ENCODE data around the gene MLF2.
"Not testable (repeated sequence)": the region's sequence is repeated elsewhere in the genome, so short reads cannot be mapped to it uniquely, and the experiment has no call there.

MLF2 gene

DNA sequence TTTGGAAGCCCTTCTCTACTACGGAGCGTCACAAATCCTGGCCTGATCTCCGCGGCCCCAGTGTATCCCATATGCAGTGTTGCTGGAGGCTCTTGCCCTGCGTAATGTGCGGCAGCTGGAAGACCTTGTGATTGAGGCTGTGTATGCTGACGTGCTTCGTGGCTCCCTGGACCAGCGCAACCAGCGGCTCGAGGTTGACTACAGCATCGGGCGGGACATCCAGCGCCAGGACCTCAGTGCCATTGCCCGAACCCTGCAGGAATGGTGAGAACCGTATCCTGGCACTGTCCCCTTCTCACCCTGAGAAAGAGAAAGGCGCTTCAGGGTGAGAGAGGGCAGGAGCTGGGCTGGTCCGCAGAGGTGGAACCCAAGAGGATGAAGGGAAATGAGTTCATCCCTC is 23.8 kb downstream of the MLF2 start:
- no peak for DNase-seq

DNA sequence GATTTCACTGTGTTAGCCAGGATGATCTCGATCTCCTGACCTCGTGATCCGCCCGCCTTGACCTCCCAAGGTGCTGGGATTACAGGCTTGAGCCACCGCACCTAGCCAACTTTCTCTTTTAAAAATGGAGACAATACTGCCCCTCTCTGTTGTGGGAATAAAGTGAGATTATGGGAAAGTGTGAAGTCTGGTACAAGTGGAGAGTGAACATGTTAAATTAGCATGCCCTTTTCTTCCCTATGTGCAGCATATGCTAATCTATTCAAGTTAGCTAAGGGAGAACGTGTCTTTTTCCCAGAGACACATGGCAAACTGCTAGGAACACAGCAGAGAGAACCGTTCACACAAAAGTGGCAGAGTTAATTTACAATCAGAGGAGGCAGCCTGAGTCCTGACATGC is 27.6 kb downstream of the MLF2 start:
- DNase-seq, result no peak

DNA sequence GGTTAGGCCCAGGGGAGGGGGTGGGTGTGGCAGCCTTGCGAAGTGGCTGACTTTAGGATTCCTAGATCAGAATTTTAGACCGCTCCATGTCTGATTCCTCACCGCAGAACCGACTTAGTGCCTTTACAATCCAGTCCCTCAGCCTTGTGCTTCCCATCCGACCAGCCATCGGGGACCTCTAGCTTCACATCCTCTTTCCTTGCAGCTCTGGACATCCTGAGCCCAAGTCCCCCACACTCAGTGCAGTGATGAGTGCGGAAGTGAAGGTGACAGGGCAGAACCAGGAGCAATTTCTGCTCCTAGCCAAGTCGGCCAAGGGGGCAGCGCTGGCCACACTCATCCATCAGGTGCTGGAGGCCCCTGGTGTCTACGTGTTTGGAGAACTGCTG is 28.5 kb downstream of the MLF2 start:
- DNase-seq, result no peak

DNA sequence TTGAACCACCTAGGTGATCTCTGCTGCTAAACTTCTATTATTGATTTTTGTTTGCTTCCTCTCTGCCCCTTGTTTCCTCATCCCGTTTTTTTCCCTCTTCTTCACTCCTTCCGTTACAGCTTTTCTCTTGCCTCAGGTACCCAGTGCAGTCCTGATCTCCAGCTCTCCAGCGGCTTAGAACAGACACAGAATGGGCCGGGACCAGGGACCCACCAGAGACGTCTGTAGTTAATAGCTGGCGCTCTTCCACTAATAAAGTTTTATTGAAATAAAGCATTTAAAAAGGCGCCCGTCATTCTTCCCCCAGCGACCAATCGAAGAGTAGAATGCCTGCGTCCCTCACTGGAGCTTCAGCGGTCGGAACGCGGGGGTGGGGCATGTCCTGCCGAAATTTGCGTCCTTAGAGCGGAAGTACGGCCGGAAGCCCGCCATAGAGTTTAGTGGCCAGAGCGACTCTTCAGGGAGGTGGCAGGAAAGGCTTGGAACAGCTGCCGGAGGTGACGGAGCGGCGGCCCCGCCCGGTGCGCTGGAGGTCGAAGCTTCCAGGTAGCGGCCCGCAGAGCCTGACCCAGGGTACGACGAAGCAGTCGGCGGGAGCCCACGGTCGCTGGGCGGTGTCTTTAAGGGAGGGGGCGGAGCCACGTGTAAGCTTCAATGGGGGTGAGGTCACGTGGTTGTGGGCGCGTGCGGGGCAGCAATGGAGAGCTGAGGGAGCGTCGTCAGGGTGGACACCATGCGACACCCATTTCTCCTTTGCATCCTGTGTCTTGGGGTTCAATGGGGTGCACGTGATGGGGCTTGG is 29.1 kb downstream of the MLF2 start, which contains the start of gene COPS7A:
Gene COPS7A, plus strand, starts transcription at position 440 of the 802 bp plus-strand sequence. CDS start 611 bp downstream, outside the sequence.
- DNase-seq, result peak; percentile 99

DNA sequence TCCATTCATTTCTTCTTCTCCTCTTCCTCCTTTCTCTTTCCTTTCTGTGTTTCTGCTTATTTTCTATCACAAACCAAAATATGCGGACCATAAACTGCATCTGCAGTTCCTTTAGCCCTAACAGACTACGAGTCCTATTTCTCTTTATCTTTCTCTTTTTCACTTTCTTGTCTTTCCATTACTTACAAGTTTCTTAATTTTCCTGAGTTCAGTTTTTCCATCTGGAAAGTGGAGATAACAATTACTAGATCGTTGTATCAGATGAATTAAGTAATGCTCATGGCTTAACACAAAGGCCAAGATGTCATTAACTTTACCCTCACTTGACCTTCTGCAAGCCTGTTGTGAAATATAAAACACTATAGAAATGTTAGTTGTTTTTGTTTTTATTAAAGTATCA is 30.1 kb downstream of the MLF2 start:
- DNase-seq, result no peak

DNA sequence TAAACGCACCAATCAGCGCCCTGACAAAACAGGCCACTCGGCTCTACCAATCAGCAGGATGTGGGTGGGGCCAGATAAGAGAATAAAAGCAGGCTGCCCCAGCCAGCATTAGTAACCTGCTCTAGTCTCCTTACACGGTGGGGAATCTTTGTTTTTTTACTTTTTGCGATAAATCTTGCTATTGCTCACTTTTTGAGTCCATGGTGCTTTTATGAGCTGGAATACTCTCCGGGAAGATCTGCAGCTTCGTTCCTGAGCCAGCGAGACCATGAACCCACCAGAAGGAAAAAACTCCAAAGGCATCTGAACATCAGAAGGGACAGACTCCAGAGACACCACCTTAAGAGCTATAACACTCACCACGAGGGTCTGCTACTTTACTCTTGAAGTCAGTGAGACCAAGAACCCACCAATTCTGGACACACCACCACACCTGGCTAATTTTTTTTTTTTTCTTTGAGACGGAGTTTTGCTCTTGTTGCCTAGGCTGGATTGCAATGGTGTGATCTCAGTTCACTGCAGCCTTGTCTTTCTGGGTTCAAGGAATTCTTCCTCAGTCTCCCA is 36.0 kb downstream of the MLF2 start:
- DNase-seq, result no peak

DNA sequence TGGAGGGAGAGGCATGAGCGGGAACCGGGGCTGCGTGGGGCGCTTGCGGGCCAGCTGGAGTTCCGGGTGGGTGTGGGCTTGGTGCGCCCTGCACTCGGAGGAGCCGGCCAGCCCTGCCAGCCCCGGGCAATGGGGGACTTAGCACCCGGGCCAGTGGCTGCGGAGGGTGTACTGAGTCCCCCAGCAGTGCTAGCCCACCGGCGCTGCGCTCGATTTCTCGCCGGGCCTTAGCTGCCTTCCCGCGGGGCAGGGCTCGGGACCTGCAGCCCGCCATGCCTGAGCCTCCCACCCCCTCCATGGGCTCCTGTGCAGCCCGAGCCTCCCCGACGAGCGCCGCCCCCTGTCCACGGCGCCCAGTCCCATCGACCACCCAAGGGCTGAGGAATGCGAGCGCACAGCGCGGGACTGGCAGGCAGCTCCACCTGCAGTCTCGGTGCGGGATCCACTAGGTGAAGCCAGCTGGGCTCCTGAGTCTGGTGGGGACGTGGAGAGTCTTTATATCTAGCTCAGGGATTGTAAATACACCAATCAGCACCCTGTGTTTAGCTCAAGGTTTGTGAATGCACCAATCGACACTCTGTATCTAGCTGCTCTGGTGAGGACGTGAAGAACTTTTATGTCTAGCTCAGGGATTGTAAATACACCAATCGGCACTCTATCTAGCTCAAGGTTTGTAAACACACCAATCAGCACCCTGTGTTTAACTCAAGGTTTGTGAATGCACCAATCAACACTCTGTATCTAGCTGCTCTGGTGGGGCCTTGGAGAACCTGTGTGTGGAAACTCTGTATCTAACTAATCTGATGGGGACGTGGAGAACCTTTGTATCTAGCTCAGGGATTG is 36.7 kb downstream of the MLF2 start:
- DNase-seq, result not testable (repeated sequence)

DNA sequence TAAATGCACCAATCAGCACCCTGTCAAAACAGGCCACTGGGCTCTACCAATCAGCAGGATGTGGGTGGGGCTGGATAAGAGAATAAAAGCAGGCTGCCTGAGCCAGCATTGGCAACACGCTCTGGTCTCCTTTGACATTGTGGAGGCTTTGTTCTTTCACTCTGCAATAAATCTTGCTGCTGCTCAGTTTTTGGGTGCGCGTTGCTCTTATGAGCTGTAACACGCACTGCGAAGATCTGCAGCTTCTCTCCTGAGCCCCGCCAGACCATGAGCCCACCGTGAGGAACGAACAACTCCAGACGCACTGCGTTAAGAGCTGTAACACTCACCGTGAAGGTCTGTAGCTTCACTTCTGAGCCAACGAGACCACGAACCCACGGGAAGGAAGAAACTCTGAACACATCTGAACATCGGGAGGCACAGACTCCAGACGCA is 44.0 kb downstream of the MLF2 start:
- no peak for DNase-seq

DNA sequence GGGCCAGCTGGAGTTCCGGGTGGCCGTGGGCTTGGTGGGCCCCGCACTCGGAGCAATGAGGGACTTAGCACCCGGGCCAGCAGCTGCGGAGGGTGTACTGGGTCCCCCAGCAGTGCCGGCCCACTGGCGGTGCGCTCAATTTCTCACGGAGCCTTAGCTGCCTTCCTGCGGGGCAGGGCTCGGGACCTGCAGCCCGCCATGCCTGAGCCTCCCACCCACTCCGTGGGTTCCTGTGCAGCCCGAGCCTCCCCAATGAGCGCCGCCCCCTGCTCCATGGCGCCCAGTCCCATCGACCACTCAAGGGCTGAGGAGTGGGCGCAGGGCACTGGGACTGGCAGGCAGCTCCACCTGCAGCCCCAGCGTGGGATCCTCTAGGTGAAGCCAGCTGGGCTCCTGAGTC is 44.6 kb downstream of the MLF2 start:
- not testable (repeated sequence) for DNase-seq

DNA sequence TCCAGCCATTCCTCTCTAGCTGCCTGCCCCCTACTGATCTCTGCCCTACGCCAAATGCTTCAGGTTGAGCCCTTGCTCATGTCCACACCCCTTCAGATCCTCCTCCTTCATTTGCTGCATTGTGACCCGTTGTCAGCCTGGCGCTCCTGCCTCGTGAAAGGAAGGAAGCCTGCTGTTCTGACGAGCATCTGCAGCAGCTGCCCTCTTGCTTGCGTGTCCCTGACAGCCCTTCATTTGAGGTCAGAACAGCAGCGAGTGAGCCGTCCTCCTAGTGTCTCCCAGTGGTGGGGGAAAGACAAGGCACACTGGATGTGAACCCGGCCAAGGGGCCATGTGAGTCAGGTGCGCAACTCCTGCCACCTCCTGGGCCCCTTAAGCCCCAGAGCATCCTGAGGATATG is 49.3 kb downstream of the MLF2 start:
- no peak for DNase-seq

DNA sequence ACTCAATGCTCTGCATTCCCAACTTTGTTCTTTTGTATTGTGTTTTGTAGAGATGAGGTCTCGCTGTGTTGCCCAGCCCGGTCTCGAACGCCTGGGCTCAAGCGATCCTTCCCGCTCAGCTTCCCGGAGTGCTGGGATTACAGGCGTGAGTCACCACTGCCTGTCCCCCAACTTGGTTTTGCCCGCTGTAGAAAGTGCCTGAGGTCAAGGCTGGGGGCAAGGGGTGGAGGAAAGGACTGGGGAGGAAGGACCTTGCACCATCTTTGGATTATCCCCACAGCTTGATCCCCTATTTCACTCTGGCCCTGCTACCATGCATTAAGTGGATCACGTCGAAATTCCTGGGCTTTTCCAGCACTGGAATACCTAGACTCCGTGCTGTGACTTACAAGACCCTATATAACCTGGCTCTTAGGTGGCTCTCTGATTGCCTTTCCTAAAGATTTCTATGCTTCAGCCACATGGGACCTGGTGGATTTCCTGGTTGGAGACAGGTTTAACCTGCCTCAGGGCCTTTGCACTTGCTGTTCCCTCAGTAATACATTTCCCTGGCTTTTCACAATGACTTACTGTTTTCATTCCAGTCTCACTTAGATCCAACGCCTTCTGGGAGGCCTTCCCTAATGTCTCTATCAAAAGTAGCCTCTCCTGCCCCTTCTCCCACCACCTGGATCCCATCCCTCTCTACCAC is 51.7 kb downstream of the MLF2 start:
- DNase-seq, result no peak

DNA sequence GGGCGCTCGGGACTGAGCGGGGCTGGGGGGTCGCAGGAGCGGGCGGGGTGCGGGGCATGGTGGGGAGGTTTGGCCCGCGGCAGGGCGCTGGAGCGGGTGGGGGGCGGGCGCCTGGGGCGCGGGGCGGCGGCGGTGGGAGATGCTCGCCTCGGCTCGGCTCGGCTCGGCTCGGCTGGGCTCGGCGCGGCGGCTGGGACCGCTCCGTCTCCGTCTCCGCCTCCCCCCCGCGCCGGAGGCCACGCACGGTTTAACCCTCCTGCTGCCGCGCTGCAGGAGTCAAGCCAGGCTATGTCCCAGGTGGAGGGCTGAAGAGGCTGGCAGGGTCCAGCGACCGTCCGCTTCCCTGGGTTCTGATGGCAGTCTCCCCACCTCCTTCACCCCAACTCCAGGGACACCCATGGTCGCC is 52.3 kb downstream of the MLF2 start, which contains the start of gene PIANP:
Gene PIANP, minus strand, starts transcription at position 170 of the 406 bp plus-strand sequence. CDS start 2,754 bp downstream, outside the sequence.
- no peak for DNase-seq

DNA sequence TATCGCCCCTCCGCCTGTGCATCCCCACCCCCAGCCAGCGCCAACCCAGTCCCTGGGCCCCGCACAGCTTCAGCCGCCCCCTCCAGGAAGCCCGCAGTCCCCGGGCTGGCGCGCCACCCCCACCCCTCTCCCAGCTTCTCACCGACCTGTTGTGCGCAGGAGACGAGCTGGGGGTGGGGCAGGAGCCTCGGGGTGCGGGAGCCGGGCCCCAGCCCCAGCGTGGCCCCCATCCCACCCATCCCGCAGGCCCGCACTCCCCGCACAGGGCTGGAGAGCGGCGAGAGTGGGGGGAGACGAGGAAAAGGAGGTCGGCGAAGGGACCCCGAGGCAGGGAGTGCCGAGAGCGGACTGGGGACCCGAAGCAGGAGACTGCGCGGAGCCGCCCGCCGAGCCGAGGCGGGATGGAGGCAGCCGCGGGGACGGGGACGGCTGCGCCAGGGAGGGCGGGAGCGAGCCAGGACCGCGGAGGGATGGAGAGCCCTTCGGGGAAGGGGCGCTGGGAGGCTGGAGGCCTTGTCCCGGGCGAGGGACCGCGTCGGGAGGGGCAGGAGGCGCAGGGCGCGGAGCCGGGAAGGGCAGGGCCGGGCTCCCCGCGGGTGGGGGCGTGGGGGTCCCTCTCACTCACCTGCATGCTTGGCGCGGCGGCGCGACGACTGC is 52.8 kb downstream of the MLF2 start:
- no peak for DNase-seq

DNA sequence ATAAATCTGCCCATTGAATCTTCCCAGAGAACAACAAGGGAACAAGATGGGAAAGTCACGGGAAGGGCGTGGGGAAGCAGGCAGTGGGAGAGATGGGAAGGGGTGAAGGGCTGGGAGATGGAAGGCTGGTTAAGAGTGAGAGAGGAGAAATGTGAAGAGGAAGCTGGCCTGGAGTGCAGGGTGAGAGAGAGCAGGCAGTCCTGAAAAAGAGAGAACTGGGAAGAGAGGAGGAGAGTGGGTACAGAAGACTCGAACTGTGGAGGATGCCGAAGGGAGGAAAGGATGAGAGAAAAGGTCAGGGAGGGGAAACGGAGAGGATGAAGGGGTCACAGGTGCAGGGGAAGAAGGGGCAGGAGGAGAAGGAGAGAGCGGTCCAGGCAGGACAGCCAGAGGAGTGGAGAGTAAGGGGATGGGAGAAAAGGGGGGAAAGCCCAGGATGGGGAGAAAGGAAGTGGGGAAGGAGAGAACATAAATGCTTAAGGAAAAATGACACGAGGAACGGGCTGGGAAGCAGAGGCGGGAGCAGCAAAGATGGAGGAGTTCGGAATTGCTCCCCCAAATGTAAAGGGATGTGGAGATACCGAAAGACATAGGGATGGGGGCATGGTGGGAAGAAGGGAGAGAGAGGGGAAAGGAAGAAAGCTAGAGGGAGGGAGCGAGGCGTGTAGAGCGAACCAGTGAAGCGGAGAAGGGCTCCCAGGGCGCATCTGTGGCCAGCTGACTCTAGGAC is 53.5 kb downstream of the MLF2 start:
- DNase-seq, result no peak

DNA sequence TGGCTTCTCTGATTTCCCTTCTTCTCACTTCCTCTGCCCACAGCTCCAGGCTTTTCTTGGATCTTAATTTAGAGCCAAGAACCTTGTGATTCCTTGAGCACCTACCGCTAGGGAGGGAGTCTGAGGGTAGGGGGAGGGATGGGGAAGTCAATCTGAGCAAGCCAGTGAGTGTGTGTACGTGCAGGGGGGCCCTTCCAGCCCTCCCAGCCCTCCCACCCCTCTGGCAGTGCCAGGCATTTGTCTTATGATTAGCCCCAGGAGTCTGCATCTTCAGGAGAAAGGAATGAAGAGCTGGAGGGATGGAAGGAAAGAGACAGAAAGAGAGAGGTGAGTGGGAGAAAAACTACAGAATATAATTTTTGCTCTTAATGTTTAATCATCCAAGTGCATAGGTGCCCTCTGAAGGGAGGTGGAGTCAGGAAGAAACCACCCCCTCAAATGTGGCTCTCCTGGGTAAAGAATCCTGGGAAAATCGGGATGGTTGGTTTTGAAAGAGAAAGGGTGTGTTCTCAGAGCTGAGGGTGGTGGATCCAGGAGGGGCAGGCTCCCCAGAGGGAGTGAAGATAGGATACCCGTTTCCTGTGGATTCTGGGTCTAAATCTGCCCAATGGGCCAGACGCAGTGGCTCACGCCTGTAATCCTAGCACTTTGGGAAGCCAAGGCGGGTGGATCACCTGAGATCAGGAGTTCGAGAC is 54.4 kb downstream of the MLF2 start:
- DNase-seq, result no peak
